ENCODE results near the gene CASQ2. TPM values are rescaled to one million over a fixed set of nuclear protein-coding genes. Genes with fewer than 3 reads are reported as not detected.

The CASQ2 gene
- 10 to 100 TPM in 1 of 4 donors, 1 to 10 TPM in 2, under 1 TPM in 1; 0.53 to 21.4 (median 4.1) TPM for total RNA-seq

- Histone ChIP-seq H3K4me1 (peaks cover 0 to 20% (median 5%) of the 10 kb centered on the region in 3 donors), H3K36me3 (no peaks in the 10 kb centered on the region), H3K27me3 (no peaks in the 10 kb centered on the region), H3K9me3 (no peaks in the 10 kb centered on the region), H3K27ac (peak within 1 kb of the TSS; percentile 23 to 75 (median 75)), H3K4me3 (peak within 1 kb of the TSS in 3 of 4 donors; percentile 27 to 52 (median 28))
- DNase-seq: no peak
- WGBS, 2 donors: 60 to 78% methylated on average over 8 of the region's 8 CpGs
- intact Hi-C loops (cut with DNase I): loop anchor here (5.0 kb wide), 1 partner anchor 51 kb away; no protein-coding TSS in a partner anchor
- TF ChIP-seq POLR2A (IDR thresholded peaks at IDR 0.05) (peak in 1 of 4 donors; percentile 54), CTCF (IDR thresholded peaks at IDR 0.05) (no peak)
Measured at GRCh38 chr1:115768549-115768948, at the start of gene CASQ2. Gene CASQ2 (minus strand): TSS chr1:115768714. CDS start chr1:115768541, 173 bp downstream.

GRCh38 chr1:115815694-115816093 lies 47.2 kb upstream of the CASQ2 start:
- Histone ChIP-seq H3K9me3 (no peaks in the 10 kb centered on the region), H3K27me3 (no peaks in the 10 kb centered on the region), H3K27ac (peak overlapping the region; percentile 64 to 70 (median 68)), H3K4me3 (no peak overlapping the region), H3K36me3 (no peaks in the 10 kb centered on the region), H3K4me1 (peaks cover 7 to 44% (median 15%) of the 10 kb centered on the region in 3 donors)
- WGBS, 2 donors: 30 to 35% methylated on average over 3 of the region's 3 CpGs
- TF ChIP-seq CTCF (IDR thresholded peaks at IDR 0.05) (no peak), POLR2A (IDR thresholded peaks at IDR 0.05) (no peak)
- DNase-seq: no peak
- intact Hi-C loops (cut with DNase I): no loop called here

GRCh38 chr1:115814685-115815398 lies 46.3 kb upstream of the CASQ2 start:
- TF ChIP-seq CTCF (IDR thresholded peaks at IDR 0.05) (no peak), POLR2A (IDR thresholded peaks at IDR 0.05) (no peak)
- 32 to 51% methylated on average over 3 to 4 of the region's 4 CpGs for WGBS, 2 donors
- DNase-seq: no peak
- Histone ChIP-seq H3K4me1 (peaks cover 7 to 49% (median 15%) of the 10 kb centered on the region in 3 donors), H3K36me3 (no peaks in the 10 kb centered on the region), H3K9me3 (no peaks in the 10 kb centered on the region), H3K27me3 (no peaks in the 10 kb centered on the region), H3K4me3 (no peak overlapping the region), H3K27ac (peak overlapping the region; percentile 64 to 70 (median 68))
- intact Hi-C loops (cut with DNase I): no loop called here

GRCh38 chr1:115813727-115814126 lies 45.2 kb upstream of the CASQ2 start:
- H3K4me3 ChIP-seq: no peak overlapping the region
- TF ChIP-seq CTCF (IDR thresholded peaks at IDR 0.05) (no peak), POLR2A (IDR thresholded peaks at IDR 0.05) (no peak)
- H3K4me1 ChIP-seq: peaks cover 7 to 49% (median 15%) of the 10 kb centered on the region in 3 donors
- H3K9me3 ChIP-seq: no peaks in the 10 kb centered on the region
- H3K36me3 ChIP-seq: no peaks in the 10 kb centered on the region
- intact Hi-C loops (cut with DNase I): no loop called here
- H3K27ac ChIP-seq: peak overlapping the region in 3 of 4 donors; percentile 68 to 70 (median 69)
- 93 to 100% methylated on average over 1 of the region's 1 CpG for WGBS, 2 donors
- no peaks in the 10 kb centered on the region for H3K27me3 ChIP-seq
- no peak for DNase-seq

- no peak for TF ChIP-seq CTCF (IDR thresholded peaks at IDR 0.05)
- TF ChIP-seq POLR2A (IDR thresholded peaks at IDR 0.05): no peak
- WGBS, 2 donors: 40 to 91% methylated on average over 1 to 3 of the region's 3 CpGs
- DNase-seq: no peak
- Histone ChIP-seq H3K27ac (peak overlapping the region in 3 of 4 donors; percentile 39 to 61 (median 56)), H3K4me1 (peaks cover 11 to 56% (median 15%) of the 10 kb centered on the region in 3 donors), H3K9me3 (no peaks in the 10 kb centered on the region), H3K36me3 (no peaks in the 10 kb centered on the region), H3K27me3 (no peaks in the 10 kb centered on the region), H3K4me3 (no peak overlapping the region)
- intact Hi-C loops (cut with DNase I): no loop called here
Measured at GRCh38 chr1:115811140-115811828, 42.8 kb upstream of the CASQ2 start.
